NCI-H774 (cell line): ENCODE data around the gene GPI.
A peak's percentile ranks its signal among the peaks of the same experiment; 100 is the strongest.

Source experiments
- DNase-seq: peaks from one replicate; lab custom pipeline; 2025; lab: John Stamatoyannopoulos, UW

The GPI gene

DNA sequence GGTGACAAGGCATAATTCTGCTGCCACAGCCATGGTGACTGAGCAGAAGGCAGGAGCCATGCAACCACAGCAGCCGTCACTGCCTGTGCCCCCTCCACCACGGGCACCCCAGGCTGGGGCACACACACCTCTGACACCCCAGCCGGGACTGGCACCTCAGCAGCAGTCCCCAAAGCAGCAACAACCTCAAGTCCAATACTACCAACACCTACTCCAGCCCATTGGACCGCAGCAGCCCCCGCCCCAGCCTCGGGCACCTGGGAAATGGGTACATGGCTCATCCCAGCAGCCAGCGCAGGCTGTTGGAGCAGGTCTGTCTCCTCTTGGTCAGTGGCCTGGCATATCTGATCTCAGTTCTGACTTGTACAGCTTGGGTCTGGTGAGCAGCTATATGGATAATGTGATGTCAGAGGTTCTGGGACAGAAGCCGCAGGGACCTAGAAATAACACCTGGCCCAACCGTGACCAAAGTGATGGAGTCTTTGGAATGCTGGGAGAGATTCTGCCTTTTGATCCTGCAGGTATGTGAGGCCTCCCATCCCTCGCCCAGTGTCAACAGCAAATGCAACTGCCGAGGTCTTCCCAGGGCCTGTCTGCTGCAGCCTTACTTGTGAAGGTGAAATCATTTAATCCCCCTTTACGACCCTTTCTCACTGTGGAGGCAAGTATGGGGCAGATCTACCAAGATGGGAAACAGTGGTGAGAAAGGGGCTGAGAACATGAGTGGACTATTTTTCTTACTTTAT lies 22.9 kb upstream of the GPI start:
- DNase-seq, result no peak

DNA sequence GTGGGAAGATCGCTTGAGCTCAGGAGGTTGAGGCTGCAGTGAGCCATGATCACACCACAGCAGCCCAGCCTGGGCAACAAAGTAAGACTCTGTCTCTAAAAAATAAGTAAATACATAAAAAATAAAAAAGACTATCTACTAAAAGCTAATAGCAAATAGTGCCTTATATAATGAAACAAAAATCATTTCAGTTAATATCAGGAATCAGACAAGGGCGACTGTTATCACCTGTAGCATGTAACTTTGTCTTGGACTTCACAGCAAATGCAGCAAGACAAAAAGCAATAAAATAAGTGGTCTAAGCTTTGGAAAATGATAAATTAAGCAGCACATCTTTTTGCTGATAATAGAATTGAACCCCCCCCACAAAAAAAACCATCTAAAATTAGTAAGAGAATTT lies 21.2 kb upstream of the GPI start:
- DNase-seq, result no peak

DNA sequence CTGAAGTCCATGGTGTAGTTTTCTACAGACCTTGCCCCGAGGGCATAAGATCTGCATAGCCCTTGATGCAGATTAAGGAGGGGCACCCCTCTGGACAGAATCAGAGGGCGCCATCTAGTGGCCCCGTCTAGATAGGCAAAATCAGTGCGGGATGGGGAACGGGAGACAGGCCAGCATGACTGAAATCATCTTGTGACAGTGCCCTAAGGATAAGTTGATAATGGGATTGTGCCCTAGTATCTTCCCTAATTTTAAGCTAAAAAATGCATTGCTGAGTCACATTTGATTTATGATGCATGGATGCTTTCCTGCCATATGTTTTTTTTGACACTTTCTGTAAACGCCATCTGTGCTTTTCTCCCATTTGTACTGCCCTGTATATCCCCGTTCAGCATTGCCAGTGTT lies 19.0 kb upstream of the GPI start:
- DNase-seq, result peak; percentile 55

DNA sequence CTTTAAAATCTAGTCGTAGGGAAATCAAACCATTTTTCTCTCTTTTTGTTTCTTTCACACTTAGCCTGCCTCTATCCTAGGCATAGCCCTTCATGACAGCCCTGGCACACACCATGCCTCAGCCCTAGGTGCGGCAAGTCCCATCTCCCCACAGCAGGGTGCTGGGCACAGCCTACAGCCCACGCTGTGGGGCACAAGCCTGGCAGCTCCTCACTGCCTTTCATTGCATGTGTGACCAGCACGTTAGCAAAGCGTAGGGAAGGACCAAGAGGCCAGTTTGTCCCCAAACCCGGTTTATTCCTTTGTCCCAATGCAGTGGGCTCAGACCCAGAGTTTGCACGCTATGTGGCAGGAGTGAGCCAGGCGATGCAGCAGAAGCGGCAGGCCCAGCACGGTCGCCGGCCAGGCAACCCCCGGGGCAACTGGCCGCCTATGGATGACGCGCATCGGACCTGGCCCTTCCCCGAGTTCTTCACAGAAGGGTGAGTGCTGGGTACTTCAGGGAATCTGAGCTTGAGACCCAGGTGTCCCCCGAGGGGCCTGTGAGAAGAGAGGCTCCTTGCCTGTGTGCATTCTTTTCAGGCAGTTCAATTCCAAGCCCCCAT lies 17.3 kb upstream of the GPI start:
- DNase-seq, result no peak

DNA sequence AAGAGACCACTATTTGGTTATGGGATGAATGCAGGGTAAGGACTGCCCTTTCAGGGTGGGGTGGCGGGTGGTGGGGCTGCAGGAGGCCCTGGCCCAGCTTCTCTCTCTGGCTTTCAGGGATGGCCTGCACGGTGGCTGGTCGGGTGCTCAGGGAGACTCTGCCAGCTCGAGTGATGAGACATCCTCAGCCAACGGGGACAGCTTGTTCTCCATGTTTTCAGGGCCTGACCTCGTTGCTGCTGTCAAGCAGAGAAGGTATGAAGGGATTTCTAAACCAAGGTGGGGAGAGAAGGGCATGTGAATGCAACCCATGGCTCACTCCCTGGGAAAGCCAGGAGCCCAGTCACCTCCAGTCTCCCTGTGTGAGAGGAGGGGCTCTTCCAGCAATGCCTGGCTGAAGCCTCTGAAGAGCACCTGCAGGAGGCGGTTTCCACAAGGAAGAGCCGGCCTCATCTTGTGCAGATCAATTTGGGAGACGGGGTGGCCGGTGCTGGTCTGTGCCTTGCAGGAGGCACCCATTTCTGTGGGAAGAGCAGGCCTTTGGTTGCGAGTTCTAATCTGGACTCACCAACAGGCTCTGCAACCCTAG lies 16.0 kb upstream of the GPI start:
- DNase-seq, result no peak

DNA sequence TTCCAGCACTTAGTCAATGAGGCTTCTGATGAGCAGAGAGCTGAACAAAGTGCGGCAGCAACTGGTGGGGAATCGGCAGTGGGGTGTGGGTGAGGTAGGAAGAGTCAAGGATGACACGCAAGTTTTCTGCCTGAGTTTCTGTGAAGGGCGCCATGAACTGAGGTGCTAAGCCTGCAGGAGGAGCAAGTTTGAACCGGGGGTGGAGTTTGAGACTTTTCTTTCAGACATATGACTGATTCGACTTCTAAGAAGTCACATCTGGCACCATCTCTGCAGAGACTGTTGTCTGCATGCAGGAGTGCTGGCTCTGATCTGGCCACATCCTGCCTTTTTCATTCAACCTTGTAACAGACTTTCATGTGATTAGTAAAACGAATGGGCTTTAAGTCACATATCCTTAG lies 14.8 kb upstream of the GPI start:
- no peak for DNase-seq

DNA sequence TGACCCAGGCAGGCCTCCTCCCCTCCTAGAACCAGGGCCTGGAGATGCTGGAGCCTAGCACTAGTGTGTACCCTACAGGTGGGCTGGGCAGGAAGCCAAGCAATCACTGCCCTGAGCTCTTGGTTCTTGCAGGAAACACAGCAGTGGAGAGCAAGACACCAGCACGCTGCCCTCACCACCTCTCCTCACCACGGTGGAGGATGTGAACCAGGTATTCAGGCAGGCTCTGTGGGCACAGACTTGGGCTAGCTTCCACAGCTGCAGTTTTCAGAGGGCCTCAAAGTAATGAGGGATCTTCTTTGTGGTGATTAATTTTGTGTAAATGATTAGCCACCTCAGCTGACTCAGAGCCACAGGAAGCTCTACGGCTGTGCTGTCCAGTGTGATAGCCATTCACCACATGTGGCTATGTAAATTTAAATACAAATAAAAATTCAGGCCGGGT lies 13.6 kb upstream of the GPI start:
- DNase-seq, result no peak

DNA sequence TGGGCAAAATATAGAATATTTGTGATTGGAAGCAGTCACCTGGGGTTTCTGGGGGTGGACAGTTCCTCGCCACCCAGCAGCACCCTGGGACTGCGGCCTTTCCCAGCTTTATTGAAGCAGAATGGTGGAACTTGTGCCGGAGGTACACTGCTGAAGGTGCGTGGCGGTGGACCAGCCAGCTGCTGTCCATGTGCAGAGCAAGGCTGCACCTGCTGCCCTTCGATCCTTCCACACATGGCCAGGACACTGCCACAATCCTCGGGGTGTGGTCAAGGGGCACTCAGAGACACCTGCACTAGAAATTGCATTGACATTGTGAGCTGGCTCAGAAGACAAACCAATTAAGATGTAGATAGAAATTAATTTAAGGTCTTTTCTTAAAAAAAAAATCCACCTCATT lies 11.4 kb upstream of the GPI start:
- DNase-seq, result peak; percentile 20

DNA sequence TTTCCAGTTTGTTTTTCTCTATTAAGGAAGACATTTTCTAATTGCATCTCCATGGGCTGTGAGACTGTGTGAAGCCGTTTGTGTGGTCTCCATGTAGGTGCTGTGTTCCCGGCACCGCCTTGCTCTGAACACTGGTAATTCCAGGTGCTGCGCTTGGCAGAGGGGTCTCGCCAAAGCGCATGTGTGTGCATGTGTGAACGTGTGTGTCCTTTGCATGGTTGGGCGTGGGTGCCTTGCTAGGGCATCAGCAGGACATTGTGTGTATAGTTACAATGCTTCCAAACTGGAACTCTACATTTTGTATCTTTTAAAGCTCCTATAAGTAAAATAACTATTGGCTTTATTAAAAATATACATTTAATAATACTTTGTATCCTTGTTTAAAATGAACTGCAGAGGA lies 9.8 kb upstream of the GPI start:
- DNase-seq, result no peak

DNA sequence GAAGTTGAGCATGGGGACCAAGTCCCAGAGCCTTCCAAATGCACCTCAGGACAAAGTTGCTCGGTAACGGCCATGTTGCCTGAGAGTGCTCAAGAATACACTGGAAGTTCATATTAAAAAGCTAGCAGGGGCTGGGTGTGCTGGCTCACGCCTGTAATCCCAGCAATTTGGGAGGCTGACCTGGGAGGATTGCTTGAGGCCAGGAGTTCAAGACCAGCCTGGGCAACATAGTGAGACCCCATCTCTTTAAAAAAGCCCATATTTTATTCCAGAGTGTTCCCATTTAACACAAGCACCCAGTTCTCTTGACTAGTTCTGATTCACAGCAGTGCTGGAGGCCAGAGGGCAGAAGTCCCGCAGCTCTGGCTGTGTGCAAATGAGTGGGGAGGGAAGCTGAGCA lies 8.1 kb upstream of the GPI start:
- no peak for DNase-seq

DNA sequence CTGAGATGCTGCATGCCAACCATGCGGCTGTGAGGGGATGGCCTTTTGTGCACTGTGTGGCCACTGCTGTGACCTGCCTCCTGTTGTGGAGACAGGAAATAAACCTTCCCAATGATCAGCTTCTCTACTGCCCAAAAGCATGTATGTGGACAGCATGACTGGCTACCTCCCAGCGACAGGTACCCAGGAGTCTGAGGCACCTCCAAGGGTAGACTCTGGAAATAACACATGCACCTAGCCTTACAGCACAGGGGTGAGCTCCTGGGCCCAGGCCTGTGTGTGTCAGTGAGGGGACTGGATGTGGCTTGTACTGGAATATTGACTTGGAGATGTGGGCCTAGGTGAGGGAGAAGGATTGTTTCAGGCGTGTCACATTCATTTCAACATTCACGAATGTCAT lies 7.6 kb upstream of the GPI start:
- DNase-seq, result no peak

DNA sequence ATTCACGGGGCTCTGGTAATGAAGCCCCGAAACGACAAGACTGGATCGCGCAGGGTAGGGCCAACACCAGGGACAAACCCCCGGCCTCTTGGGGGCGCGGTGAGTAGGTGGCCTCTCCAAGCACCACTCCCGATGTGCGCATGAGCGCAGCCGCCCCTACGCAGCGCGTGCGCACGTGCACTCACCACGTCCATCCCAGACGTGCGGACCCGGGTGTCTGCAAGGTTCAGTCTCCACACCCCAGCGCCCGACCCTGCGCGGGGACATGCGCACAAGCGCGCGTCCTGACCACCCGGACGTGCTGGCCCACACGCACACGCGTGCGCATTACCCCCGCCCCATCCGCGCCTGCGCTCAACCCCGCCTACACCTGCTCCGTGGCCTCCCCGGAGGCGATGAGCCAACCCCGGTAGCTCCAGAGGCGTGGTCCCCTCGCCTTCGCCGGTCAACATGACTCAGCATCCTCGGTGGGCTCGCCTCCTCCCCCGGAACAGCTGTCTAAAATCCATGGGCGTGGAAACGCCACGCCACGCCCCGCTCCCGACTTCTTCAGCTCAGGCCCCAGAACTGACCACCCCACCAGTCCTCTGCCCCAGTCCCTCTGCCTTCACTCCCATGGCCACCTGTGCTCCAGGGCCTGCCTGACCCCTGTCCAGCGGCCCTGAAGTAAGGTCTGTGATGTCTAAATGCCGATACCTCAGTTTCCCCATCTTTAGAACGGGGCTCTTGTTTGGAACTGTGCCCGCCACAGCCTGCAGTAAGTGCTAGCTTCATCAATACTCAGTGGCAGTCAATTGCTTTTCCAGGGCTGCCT lies 5.6 kb upstream of the GPI start:
- peak; percentile 96 for DNase-seq

DNA sequence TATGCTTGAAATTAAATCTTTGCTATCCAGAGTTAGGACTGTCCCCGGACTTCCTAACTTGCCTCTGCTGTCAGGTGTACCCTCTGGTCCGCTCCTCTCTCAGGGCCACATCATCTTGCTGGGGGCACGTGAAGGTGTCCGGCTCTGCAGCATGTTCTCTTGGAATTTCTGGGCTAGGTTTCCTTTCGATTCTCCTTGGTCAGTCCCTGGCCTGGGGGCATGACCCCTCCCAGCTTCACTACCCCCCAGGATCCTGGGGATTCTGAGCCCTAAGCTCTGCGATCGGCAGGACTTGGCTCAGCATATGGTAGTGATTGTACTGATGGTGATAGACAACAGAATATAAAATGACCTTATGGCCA lies 5.1 kb upstream of the GPI start:
- no peak for DNase-seq

DNA sequence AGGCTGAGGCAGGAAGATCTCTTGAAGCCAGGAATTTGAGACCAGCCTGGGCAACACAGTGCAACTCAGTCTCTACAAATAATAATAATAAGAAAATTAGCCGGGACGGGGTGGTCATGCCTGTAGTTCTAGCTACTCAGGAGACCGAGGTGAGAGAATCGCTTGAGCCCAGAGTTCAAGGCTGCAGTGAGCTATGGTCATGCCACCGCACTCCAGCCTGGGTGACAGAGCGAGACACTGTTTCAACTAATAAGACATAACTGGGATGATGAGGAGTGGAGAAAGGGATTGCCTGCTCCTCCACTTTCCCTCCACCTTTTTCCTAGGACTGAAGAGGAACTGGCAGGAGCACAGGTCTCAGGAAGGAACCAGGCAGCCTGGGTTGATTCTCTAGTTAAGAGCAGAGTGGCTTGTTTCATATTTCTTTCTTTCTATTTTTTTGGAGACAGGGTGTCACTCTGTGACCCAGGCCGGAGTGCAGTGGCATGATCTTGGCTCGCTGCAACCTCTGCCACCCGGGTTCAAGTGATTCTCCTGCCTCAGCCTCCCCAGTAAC lies 4.6 kb upstream of the GPI start:
- no peak for DNase-seq

DNA sequence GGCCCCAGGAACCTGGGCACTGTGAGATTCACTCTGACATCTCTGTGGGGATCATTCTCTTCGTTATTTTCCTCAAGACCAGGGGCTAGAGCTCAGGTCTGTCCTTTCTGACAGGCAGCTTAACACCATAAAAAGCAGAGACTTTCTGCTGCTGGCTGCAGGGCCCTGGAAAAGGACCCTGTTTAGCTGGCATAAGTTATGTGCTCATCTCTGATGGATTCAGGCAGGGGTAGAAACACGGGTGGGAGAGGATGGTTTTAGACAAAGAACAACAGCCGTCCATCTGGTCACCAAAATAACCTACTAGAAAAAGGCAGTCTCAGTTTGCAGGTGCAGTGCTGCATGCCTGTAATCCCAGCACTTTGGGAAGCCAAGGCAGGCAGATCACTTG lies 2.3 kb upstream of the GPI start:
- DNase-seq, result no peak

DNA sequence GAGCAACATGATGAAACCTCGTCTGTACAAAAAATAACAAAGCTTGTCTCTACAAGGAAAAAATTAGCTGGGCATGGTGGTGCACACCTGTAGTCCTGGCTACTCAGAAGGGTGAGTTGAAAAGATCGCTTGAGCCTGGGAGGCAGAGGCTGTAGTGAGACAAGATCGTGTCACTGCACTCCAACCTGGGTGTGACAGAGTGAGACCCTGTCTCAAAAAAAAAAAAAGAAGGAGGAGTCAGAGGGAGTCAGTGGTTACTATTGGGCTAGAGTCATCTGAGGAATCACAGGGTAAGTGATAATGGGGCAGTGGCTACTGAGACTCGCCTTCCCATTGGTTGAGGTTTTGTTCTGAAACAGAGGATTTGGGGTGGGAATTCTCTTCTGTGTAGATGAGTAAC lies 1.9 kb upstream of the GPI start:
- no peak for DNase-seq

DNA sequence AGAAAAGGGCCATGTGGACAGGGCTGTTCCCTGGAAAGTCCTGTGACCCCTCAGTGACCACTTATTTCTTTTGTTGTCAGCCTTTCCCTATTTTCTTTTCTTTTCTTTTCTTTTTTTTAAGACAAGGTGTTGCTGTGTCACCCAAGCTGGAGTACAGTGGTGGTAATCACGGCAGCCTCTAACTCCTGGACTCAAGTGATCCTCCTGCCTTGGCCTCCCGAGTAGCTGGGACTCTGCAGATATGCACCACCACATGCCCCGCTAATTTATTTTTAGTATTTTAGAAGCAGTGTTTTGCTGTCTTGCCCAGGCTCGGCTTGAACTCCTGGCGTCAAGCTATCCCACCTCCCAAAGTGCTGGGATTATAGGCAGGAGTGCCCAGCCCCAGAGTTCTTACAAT lies 1.1 kb upstream of the GPI start:
- DNase-seq, result no peak

DNA sequence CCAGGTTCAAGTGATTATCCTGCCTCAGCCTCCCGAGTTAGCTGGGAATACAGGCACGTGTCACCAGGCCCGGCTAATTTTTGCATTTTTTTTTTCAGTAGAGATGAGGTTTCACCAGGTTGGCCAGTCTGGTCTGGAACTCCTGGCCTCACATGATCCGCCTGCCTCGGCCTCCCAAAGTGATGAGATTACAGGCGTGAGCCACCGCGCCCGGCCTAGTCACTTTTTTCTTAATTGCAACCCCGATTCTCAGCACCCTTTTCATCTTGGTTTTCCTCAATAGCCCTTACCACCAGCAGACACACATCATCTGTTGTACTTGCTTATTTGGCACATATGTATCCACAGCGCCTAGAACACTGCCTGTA lies 550 bp upstream of the GPI start:
- DNase-seq, result no peak

DNA sequence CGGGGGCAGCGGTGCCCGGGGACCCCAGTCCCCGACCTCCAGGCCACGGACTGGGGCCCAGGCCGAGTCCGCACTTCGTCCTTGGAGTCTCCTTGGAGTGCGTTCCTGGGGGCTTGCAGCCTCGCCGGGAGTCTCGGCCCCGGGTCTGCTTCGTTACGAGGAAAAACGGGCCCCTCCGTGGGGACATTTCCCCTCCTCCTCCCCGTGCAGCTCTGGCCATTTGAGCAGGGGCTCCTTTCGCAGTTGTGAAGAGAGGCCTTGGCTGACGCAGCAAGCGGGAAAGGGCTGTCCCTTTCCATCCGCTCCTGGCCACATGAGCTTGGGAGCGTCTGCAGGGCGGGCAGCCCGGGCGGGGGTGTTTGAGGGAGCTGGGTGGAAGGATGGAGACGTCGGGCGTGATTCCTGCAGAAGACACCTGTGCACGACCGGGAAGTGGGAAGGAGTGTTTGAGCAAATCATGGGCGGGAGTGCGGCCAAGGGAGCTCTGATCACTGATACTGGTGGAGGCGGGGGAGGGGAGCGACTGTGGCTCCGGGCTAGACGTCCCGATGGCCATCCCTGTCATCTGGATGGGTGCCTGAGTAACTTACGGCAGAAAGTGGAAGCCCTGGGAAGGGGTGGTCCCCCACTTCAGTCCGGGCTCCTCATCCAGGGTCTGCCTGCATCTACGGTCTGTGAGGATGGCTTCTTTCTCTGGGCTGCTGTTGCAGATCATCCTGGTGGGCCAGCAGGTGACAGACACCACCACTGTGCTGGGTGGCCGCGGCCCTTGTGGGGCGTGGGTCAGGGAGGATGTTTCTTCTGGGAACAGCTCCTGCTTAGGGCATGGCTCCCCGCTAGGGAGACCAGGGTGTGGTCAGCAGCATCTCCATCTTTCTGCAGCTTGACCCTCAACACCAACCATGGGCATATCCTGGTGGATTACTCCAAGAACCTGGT lies 736 bp downstream of the GPI start:
- no peak for DNase-seq

DNA sequence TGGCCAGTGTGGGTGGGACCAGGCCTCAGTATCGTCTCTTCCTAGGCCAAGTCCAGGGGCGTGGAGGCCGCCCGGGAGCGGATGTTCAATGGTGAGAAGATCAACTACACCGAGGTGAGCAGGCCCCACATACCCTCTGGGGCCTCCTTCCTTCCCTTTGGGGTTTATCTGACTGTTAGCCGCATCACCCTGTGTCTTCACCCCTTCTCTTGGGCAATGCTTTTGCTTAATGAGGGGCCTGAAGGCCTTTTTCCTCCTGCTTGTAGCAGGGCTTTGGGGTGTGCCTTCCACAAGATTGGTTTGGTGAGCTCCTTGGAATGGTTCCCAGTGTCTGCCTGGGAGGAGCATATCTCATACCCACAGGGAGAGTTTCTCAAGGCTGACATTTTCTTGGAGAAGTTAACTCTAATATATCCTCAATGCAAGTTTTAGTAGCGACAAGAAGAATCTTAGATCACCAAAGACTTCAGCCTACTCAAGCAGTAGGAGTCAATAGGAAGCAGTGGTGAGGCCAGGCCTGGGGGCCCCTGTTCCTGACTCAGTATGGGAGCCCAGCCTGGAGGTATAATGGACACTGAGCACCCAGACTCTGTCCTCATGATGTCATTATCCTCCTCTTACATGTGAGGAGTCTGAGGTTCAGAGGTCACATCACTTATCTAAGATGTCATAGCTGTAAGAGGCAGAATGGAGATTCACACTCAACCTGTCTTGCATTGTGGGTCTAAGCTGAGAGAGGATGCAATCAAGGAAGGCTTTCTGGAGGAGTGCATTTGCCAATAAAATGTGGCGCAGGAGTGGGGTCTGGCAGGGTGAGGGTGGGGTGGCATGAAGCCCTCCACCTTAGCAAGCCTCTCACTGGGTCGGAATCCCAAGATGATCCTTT lies 2.0 kb downstream of the GPI start:
- DNase-seq, result no peak

DNA sequence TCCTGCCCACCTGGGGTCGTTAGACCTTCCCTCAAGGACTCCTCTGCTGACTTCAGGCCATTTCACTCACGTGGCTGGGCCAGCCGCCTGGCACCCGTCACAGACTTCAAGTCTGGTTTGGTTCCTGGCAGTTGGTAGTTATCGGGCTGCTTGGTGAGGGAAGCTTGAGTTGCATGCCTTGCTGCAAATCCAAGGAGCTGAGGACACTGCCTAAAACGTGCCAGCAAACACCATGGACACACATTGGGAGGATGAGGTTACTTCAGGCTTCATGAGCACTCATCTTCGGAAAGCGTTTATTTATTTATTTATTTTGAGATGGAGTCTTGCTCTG lies 2.6 kb downstream of the GPI start:
- DNase-seq, result no peak
